ENCODE measurements around the gene HIF1A. TPM values are rescaled to one million over a fixed set of nuclear protein-coding genes. Genes with fewer than 3 reads are reported as not detected.

The HIF1A gene
- polyA plus RNA-seq (2012; ENCODE audit: low read depth, missing spikeins) = 28.8 TPM

DNA sequence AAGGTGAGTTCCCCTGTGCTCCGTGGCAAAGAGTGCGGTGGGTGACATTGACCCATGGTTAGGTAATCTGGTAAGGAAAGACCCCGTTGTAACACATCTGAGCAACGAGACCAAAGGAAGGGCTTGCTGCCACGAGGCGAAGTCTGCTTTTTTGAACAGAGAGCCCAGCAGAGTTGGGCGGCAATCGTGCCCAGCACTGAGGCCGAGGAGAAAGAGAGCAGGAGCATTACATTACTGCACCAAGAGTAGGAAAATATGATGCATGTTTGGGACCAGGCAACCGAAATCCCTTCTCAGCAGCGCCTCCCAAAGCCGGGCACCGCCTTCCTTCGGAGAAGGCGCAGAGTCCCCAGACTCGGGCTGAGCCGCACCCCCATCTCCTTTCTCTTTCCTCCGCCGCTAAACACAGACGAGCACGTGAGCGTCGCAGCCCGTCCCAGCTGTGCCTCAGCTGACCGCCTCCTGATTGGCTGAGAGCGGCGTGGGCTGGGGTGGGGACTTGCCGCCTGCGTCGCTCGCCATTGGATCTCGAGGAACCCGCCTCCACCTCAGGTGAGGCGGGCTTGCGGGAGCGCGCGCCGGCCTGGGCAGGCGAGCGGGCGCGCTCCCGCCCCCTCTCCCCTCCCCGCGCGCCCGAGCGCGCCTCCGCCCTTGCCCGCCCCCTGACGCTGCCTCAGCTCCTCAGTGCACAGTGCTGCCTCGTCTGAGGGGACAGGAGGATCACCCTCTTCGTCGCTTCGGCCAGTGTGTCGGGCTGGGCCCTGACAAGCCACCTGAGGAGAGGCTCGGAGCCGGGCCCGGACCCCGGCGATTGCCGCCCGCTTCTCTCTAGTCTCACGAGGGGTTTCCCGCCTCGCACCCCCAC lies at the start of gene HIF1A:
TSS of gene HIF1A (plus strand) at position 684 of the 865 bp plus-strand sequence. CDS start 292 bp downstream, outside the sequence.
- TF ChIP-seq POLR2A (IDR thresholded peaks at IDR 0.05; ENCODE audit: low read depth, low read length) (peak; percentile 98), TAF1 (IDR thresholded peaks at IDR 0.05; ENCODE audit: low read depth, low read length) (peak; percentile 95), PAX5 (IDR thresholded peaks at IDR 0.05; ENCODE audit: insufficient read depth, low read length, severe bottlenecking) (no peak), SPI1 (IDR thresholded peaks at IDR 0.05; ENCODE audit: low read depth, low read length) (no peak), POLR2AphosphoS5 (IDR thresholded peaks at IDR 0.05; ENCODE audit: low read depth, low read length) (peak; percentile 97), POU2F2 (IDR thresholded peaks at IDR 0.05; ENCODE audit: low read depth, low read length) (peak; percentile 84; the same call in 1 of the 2 replicates)
- FAIRE-seq = peak; percentile 99
- peak; percentile 91 for DNase-seq (ENCODE audit: insufficient read length, low spot score)

DNA sequence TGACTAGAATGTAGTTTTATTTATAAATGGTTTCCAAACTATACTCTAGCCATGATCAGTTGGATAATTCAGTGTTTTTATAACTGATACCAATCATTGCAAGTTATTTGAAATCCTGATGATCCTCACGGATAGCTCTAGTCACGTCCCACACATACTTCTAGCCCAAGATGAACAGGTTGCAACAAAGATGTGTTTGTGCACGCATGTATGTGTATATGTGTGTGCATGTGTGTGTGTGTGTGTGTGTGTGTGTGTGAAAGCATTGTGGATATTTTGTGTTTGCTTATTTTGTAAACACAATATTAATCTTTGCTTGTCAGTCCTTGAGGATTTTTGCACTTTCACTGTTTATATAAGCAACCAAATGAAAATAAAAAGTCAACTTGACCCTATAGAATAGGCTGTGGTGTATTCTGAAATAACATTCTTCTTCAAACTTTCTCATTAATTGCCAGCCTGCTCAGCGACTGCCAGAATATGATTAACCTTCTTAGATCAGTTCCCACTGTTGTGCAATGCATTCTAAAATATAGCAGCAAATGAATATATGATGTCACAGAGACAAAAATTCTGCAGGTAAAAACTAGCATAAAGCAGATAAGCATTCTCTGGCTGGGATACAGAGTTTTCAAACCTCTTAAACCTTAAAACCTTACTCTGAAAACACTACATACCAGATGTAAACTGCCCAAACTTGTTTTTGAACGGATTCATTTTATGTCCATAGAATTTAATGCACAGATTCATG lies 48.8 kb upstream of the HIF1A start:
- FAIRE-seq = peak; percentile 38
- no peak for DNase-seq (ENCODE audit: insufficient read length, low spot score)
- TF ChIP-seq POLR2A (IDR thresholded peaks at IDR 0.05; ENCODE audit: low read depth, low read length) = no peak
- no peak for TF ChIP-seq SPI1 (IDR thresholded peaks at IDR 0.05; ENCODE audit: low read depth, low read length)
- no peak for TF ChIP-seq POU2F2 (IDR thresholded peaks at IDR 0.05; ENCODE audit: low read depth, low read length)
- TF ChIP-seq POLR2AphosphoS5 (IDR thresholded peaks at IDR 0.05; ENCODE audit: low read depth, low read length) = no peak
- TF ChIP-seq PAX5 (IDR thresholded peaks at IDR 0.05; ENCODE audit: insufficient read depth, low read length, severe bottlenecking) = no peak
- TF ChIP-seq TAF1 (IDR thresholded peaks at IDR 0.05; ENCODE audit: low read depth, low read length) = no peak

DNA sequence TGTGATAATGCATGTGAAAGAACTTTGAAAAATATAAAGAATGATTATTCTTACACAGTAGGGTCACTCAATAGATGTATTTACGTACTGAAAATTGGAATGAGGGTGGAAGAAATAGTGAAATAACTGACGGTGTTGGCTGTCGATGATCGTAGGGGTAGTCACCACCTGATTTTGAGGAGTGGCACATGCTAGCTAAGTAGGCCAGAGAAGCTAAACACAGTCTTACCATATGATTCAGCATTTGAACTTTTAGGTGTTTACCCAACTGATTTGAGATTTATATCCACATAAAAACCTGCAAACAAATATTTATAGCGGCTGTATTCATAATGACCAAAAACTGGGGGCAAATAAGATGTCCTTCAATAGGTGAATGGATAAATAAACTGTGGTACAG lies 47.6 kb upstream of the HIF1A start:
- TF ChIP-seq TAF1 (IDR thresholded peaks at IDR 0.05; ENCODE audit: low read depth, low read length) (no peak), POLR2A (IDR thresholded peaks at IDR 0.05; ENCODE audit: low read depth, low read length) (no peak), POU2F2 (IDR thresholded peaks at IDR 0.05; ENCODE audit: low read depth, low read length) (no peak), PAX5 (IDR thresholded peaks at IDR 0.05; ENCODE audit: insufficient read depth, low read length, severe bottlenecking) (no peak), SPI1 (IDR thresholded peaks at IDR 0.05; ENCODE audit: low read depth, low read length) (no peak), POLR2AphosphoS5 (IDR thresholded peaks at IDR 0.05; ENCODE audit: low read depth, low read length) (no peak)
- DNase-seq (ENCODE audit: insufficient read length, low spot score) = no peak
- no peak for FAIRE-seq

GRCh38 chr14:61648377-61648776 lies 46.9 kb upstream of the HIF1A start:
- no peak for DNase-seq (ENCODE audit: insufficient read length, low spot score)
- no peak for FAIRE-seq
- TF ChIP-seq POU2F2 (IDR thresholded peaks at IDR 0.05; ENCODE audit: low read depth, low read length) (no peak), PAX5 (IDR thresholded peaks at IDR 0.05; ENCODE audit: insufficient read depth, low read length, severe bottlenecking) (no peak), TAF1 (IDR thresholded peaks at IDR 0.05; ENCODE audit: low read depth, low read length) (no peak), POLR2AphosphoS5 (IDR thresholded peaks at IDR 0.05; ENCODE audit: low read depth, low read length) (no peak), SPI1 (IDR thresholded peaks at IDR 0.05; ENCODE audit: low read depth, low read length) (no peak), POLR2A (IDR thresholded peaks at IDR 0.05; ENCODE audit: low read depth, low read length) (no peak)

DNA sequence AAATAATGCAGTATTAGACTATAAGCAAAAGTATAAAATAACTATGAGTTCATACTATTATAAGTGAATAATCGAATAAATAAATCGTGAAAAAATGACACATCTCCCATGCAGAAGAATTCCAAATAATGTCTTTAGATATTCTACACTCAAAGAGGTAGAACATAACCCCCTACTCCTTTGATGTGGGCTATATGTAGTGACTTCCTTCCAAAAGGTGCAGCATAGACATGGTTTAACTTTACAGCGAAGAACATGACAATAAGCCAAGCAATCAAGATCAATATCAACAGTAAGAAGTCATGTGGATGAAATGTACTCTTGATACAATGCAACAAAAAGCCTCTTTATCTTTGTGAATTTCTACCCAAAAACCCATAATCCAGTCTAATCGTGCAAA lies 46.0 kb upstream of the HIF1A start:
- DNase-seq (ENCODE audit: insufficient read length, low spot score) (no peak), FAIRE-seq (no peak)
- TF ChIP-seq SPI1 (IDR thresholded peaks at IDR 0.05; ENCODE audit: low read depth, low read length) = no peak
- no peak for TF ChIP-seq PAX5 (IDR thresholded peaks at IDR 0.05; ENCODE audit: insufficient read depth, low read length, severe bottlenecking)
- no peak for TF ChIP-seq POU2F2 (IDR thresholded peaks at IDR 0.05; ENCODE audit: low read depth, low read length)
- no peak for TF ChIP-seq POLR2AphosphoS5 (IDR thresholded peaks at IDR 0.05; ENCODE audit: low read depth, low read length)
- no peak for TF ChIP-seq TAF1 (IDR thresholded peaks at IDR 0.05; ENCODE audit: low read depth, low read length)
- no peak for TF ChIP-seq POLR2A (IDR thresholded peaks at IDR 0.05; ENCODE audit: low read depth, low read length)

DNA sequence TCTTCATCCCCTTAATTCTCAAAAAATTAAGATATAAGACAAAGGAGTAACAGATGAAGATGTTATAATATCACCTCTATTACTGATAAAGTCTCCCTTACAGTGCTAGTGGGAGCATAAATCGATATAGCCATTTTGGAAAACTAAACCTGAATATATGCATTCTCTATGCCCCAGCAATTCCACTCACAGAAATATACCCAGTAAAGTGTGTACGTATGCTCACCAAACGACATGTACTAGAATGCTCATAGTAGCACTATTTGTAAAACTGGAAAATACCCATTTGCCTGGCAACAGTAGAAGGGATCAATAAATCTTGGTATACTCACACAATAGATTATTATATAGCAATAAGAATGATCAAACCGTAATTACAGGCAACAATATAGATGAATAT lies 44.0 kb upstream of the HIF1A start:
- TF ChIP-seq POU2F2 (IDR thresholded peaks at IDR 0.05; ENCODE audit: low read depth, low read length) = no peak
- TF ChIP-seq TAF1 (IDR thresholded peaks at IDR 0.05; ENCODE audit: low read depth, low read length) = no peak
- TF ChIP-seq POLR2A (IDR thresholded peaks at IDR 0.05; ENCODE audit: low read depth, low read length) = no peak
- no peak for TF ChIP-seq SPI1 (IDR thresholded peaks at IDR 0.05; ENCODE audit: low read depth, low read length)
- no peak for TF ChIP-seq POLR2AphosphoS5 (IDR thresholded peaks at IDR 0.05; ENCODE audit: low read depth, low read length)
- no peak for TF ChIP-seq PAX5 (IDR thresholded peaks at IDR 0.05; ENCODE audit: insufficient read depth, low read length, severe bottlenecking)
- no peak for FAIRE-seq
- no peak for DNase-seq (ENCODE audit: insufficient read length, low spot score)

- FAIRE-seq (no peak), DNase-seq (ENCODE audit: insufficient read length, low spot score) (no peak)
- TF ChIP-seq POLR2AphosphoS5 (IDR thresholded peaks at IDR 0.05; ENCODE audit: low read depth, low read length) = no peak
- no peak for TF ChIP-seq TAF1 (IDR thresholded peaks at IDR 0.05; ENCODE audit: low read depth, low read length)
- TF ChIP-seq SPI1 (IDR thresholded peaks at IDR 0.05; ENCODE audit: low read depth, low read length) = no peak
- no peak for TF ChIP-seq POLR2A (IDR thresholded peaks at IDR 0.05; ENCODE audit: low read depth, low read length)
- no peak for TF ChIP-seq POU2F2 (IDR thresholded peaks at IDR 0.05; ENCODE audit: low read depth, low read length)
- TF ChIP-seq PAX5 (IDR thresholded peaks at IDR 0.05; ENCODE audit: insufficient read depth, low read length, severe bottlenecking) = no peak
These were observed 42.6 kb upstream of the HIF1A start for GRCh38 chr14:61652526-61653262.

DNA sequence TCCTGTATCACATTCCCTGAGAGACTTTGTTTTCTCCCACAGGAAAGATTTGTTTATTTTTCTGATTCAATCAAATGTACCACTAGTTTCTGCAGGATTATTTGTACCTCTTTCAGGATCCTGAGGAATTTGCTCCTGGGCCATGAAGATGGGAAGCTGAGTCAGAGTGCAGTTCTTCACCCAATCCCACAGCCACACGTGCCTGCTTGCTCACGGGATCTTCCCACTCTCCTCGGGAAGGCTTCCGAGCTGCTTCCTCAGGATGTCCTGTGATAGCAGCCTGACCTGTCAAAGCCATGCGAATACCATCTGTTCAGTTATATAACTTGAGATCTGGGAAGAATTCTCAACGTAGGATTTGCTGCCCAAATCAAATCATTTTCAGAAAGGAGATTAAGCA lies 41.8 kb upstream of the HIF1A start:
- no peak for DNase-seq (ENCODE audit: insufficient read length, low spot score)
- no peak for TF ChIP-seq PAX5 (IDR thresholded peaks at IDR 0.05; ENCODE audit: insufficient read depth, low read length, severe bottlenecking)
- TF ChIP-seq POLR2A (IDR thresholded peaks at IDR 0.05; ENCODE audit: low read depth, low read length) = no peak
- no peak for TF ChIP-seq SPI1 (IDR thresholded peaks at IDR 0.05; ENCODE audit: low read depth, low read length)
- no peak for TF ChIP-seq POLR2AphosphoS5 (IDR thresholded peaks at IDR 0.05; ENCODE audit: low read depth, low read length)
- TF ChIP-seq POU2F2 (IDR thresholded peaks at IDR 0.05; ENCODE audit: low read depth, low read length) = no peak
- no peak for TF ChIP-seq TAF1 (IDR thresholded peaks at IDR 0.05; ENCODE audit: low read depth, low read length)
- FAIRE-seq = no peak
